HCT116 (cell line): ENCODE results near the gene OBSCN. TPM values are rescaled to one million over a fixed set of nuclear protein-coding genes. Genes with fewer than 3 reads are reported as not detected.

Experiments
- ATAC-seq: fragments of 200-7000 bp; cut with Tn5 transposase; 2 replicates; pipeline ENCODE4 v1.9.1; 2020; ENCODE audit warnings: mild to moderate bottlenecking, moderate library complexity
- BruUV-seq: library from RNA; stranded (reverse); fragments of 400-500 nt; replicated peaks from 2 replicates; lab custom pipeline; 2021; lab: Mats Ljungman, UMichigan
- CTCF ChIA-PET: fragments of 300-600 bp; sonication (Branson Sonifier 250); formaldehyde crosslinking; loops from one replicate; lab custom pipeline; 2021; ENCODE audit warnings: antibody characterized with exemption; lab: Charles Lee
- POLR2A ChIA-PET: fragments of 300-600, 350-600 bp; sonication (Branson Sonifier 250); formaldehyde crosslinking; loops from one replicate; lab custom pipeline; 2021; ENCODE audit warnings: antibody characterized with exemption; lab: Charles Lee
- RAD21 ChIA-PET, 2 experiments: fragments of 300-600 bp; sonication (Branson Sonifier 250); formaldehyde crosslinking; loops; one replicate each; lab custom pipeline; 2023; ENCODE audit warnings: low total read pairs in 2 of 2; ENCODE audit not compliant: uncharacterized antibody in 2 of 2, unreplicated experiment in 2 of 2, low non-redundant PET in 1 of 2; lab: Charles Lee
- DNase-seq: peaks from one replicate; pipeline ENCODE4 v3.0.0-alpha.2; 2010; ENCODE audit warnings: low read depth, low spot score
- H2AFZ ChIP-seq: fragments of 200-600 bp; shearing (Covaris generic), sonication (generic); 2 replicates; pipeline ENCODE4 v1.6.1; 2017; ENCODE audit warnings: low read depth, mixed run types, mixed read lengths, antibody characterized with exemption, low read length; ENCODE audit not compliant: poor library complexity, severe bottlenecking
- H3K27ac ChIP-seq: 2 replicates; pipeline ENCODE4 v1.5.1; 2012; ENCODE audit warnings: low read depth, low read length
- H3K27me3 ChIP-seq: fragments of 200-600 bp; sonication (generic); 2 replicates; pipeline ENCODE4 v1.6.1; 2016; ENCODE audit warnings: mixed run types, low read length, mixed read lengths; ENCODE audit not compliant: insufficient read depth
- H3K36me3 ChIP-seq, 2 experiments: fragments of 200-500 bp in 1 of 2; fragments of 200-600 bp in 1 of 2; sonication (Bioruptor generic) in 1 of 2; sonication (generic) in 1 of 2; 2 replicates each; pipeline versions ENCODE4 v1.5.1 to v1.6.1; 2014 to 2016; ENCODE audit warnings: low read length in 2 of 2, inconsistent platforms in 1 of 2, mixed read lengths in 1 of 2, mixed run types in 1 of 2; ENCODE audit not compliant: insufficient read depth in 2 of 2, control insufficient read depth in 1 of 2
- H3K4me1 ChIP-seq, 2 experiments: fragments of 200-600 bp in 1 of 2; sonication (generic) in 1 of 2; 2 replicates each; pipeline versions ENCODE4 v1.5.1 to v1.6.1; 2012 to 2017; ENCODE audit warnings: low read length in 2 of 2, inconsistent platforms in 1 of 2, mild to moderate bottlenecking in 1 of 2, mixed read lengths in 1 of 2, mixed run types in 1 of 2, moderate library complexity in 1 of 2; ENCODE audit not compliant: insufficient read depth in 2 of 2, control insufficient read depth in 1 of 2
- H3K4me2 ChIP-seq: fragments of 200-600 bp; sonication (generic); 2 replicates; pipeline ENCODE4 v1.6.1; 2017; ENCODE audit warnings: mixed run types, low read length, mixed read lengths
- H3K4me3 ChIP-seq, 2 experiments: fragments of 200-600 bp in 1 of 2; sonication (generic) in 1 of 2; replicated peaks in 1 of 2; 2 replicates each; pipeline ENCODE4 v1.5.1; 2011 to 2016; ENCODE audit warnings: low read length in 2 of 2, control low read depth in 1 of 2, low read depth in 1 of 2, mild to moderate bottlenecking in 1 of 2, mixed read lengths in 1 of 2, mixed run types in 1 of 2
- H3K79me2 ChIP-seq: fragments of 200-600 bp; sonication (generic); 2 replicates; pipeline ENCODE4 v1.6.1; 2017; ENCODE audit warnings: mild to moderate bottlenecking, mixed run types, low read length, moderate library complexity, mixed read lengths; ENCODE audit not compliant: insufficient read depth
- H3K9ac ChIP-seq: fragments of 200-600 bp; sonication (generic); 2 replicates; pipeline ENCODE4 v1.6.1; 2016; ENCODE audit warnings: low read length, mixed read lengths
- H3K9me2 ChIP-seq: fragments of 200-600 bp; sonication (generic), shearing (Covaris generic); 2 replicates; pipeline ENCODE4 v1.6.1; 2017; ENCODE audit warnings: mixed run types, mild to moderate bottlenecking, moderate library complexity; ENCODE audit not compliant: insufficient read depth
- H3K9me3 ChIP-seq, 2 experiments: fragments of 200-500 bp in 1 of 2; fragments of 200-600 bp in 1 of 2; sonication (Bioruptor generic) in 1 of 2; sonication (generic) in 1 of 2; 2 replicates each; pipeline ENCODE4 v1.6.1; 2014 to 2017; ENCODE audit warnings: low read length in 2 of 2, mixed read lengths in 2 of 2, inconsistent platforms in 1 of 2, low read depth in 1 of 2, mild to moderate bottlenecking in 1 of 2, mixed run types in 1 of 2, moderate library complexity in 1 of 2; ENCODE audit not compliant: control insufficient read depth in 1 of 2, insufficient read depth in 1 of 2
- H4K20me1 ChIP-seq: fragments of 200-600 bp; sonication (generic), shearing (Covaris generic); 2 replicates; pipeline ENCODE4 v1.6.1; 2017; ENCODE audit warnings: mixed run types, mild to moderate bottlenecking, moderate library complexity; ENCODE audit not compliant: insufficient read depth
- CBX3 ChIP-seq: IDR thresholded peaks from 2 replicates; pipeline ENCODE4 v1.6.1; 2012; ENCODE audit warnings: low read depth
- CEBPB ChIP-seq: IDR thresholded peaks from 2 replicates; pipeline ENCODE4 v1.6.1; 2012; ENCODE audit warnings: low read depth
- CTCF ChIP-seq, 3 experiments: fragments of 200-600 bp in 1 of 3; sonication (generic) in 1 of 3; IDR thresholded peaks in 2 of 3; conservative IDR thresholded peaks in 1 of 3; 2 replicates each; pipeline ENCODE4 v1.5.1; 2012 to 2017; ENCODE audit warnings: low read depth in 2 of 3, low read length in 2 of 3, antibody characterized with exemption in 1 of 3, borderline replicate concordance in 1 of 3, control low read depth in 1 of 3, mild to moderate bottlenecking in 1 of 3, mixed read lengths in 1 of 3, mixed run types in 1 of 3, moderate library complexity in 1 of 3; ENCODE audit not compliant: insufficient read depth in 1 of 3
- EGR1 ChIP-seq: IDR thresholded peaks from 2 replicates; pipeline ENCODE4 v1.6.1; 2012; ENCODE audit warnings: low read depth
- EZH2 ChIP-seq: fragments of 200-600 bp; sonication (generic); IDR thresholded peaks from 2 replicates; pipeline ENCODE4 v1.6.1; 2017; ENCODE audit warnings: antibody characterized with exemption, mixed run types
- EZH2phosphoT487 ChIP-seq: fragments of 200-600 bp; IDR thresholded peaks from 2 replicates; pipeline ENCODE4 v1.6.1; 2018; ENCODE audit warnings: antibody characterized with exemption, borderline replicate concordance
- FOSL1 ChIP-seq: IDR thresholded peaks from 2 replicates; pipeline ENCODE4 v1.6.1; 2012; ENCODE audit warnings: low read depth
- JUND ChIP-seq: IDR thresholded peaks from 2 replicates; pipeline ENCODE4 v1.6.1; 2012
- POLR2AphosphoS5 ChIP-seq: IDR thresholded peaks from 2 replicates; pipeline ENCODE4 v1.6.1; 2011; ENCODE audit warnings: mild to moderate bottlenecking, low read depth, low read length, moderate library complexity
- RAD21 ChIP-seq: IDR thresholded peaks from 2 replicates; pipeline ENCODE4 v1.6.1; 2012; ENCODE audit warnings: low read depth, mild to moderate bottlenecking
- SIN3A ChIP-seq: IDR thresholded peaks from 2 replicates; pipeline ENCODE4 v1.6.1; 2012; ENCODE audit warnings: low read depth
- SP1 ChIP-seq: IDR thresholded peaks from 2 replicates; pipeline ENCODE4 v1.6.1; 2012; ENCODE audit warnings: low read depth
- TCF7L2 ChIP-seq: IDR thresholded peaks from 2 replicates; pipeline ENCODE4 v1.7.0; 2011; ENCODE audit warnings: borderline replicate concordance, inconsistent platforms; ENCODE audit not compliant: insufficient read depth, insufficient read length; ENCODE audit errors: extremely low read depth
- ZFX ChIP-seq: fragments of 450-650 bp; IDR thresholded peaks from 2 replicates; pipeline ENCODE4 v1.6.1; 2017
- ZNF274 ChIP-seq: fragments of 200-500 bp; sonication (Bioruptor generic); IDR thresholded peaks from 2 replicates; pipeline ENCODE4 v1.6.1; 2014; ENCODE audit warnings: mild to moderate bottlenecking, low read depth, low read length, inconsistent platforms
- intact Hi-C: fragments of 100-400 bp; cut with micrococcal nuclease; formaldehyde crosslinking; loops from 2 replicates; pipeline ENCODE4 v1.10.0; 2022
- total RNA-seq: library from RNA; stranded (reverse); gene quantifications from one replicate; pipeline ENCODE4 v1.2.1, GENCODE V29; 2021; ENCODE audit not compliant: unreplicated experiment
- TF ChIP-seq, protein P1 (sequence below): IDR thresholded peaks from 2 replicates; pipeline ENCODE4 v1.6.1; 2012
- TF ChIP-seq, protein P2 (sequence below): IDR thresholded peaks from 2 replicates; pipeline ENCODE4 v1.6.1; 2012; ENCODE audit warnings: low read depth

OBSCN gene
- total RNA-seq, 1 experiment from 2014 or later = 16.6 TPM

GRCh38 chr1:228295201-228295600 is 87.4 kb downstream of the OBSCN start:
- no TSS peak for BruUV-seq
- peaks cover 7% of the 10 kb centered on the region in 2 experiments; a peak in 3 of 4 replicates for H3K9me3 ChIP-seq
- RAD21 ChIA-PET = no interaction called here
- H3K4me3 ChIP-seq = no peak overlapping the region
- TF ChIP-seq TCF7L2 (no peak), CBX3 (no peak), FOSL1 (no peak), JUND (no peak), SIN3A (no peak), ZNF274 (no peak), POLR2AphosphoS5 (no peak), ZFX (no peak), EZH2 (no peak), CEBPB (no peak), SP1 (no peak), RAD21 (no peak), EZH2phosphoT487 (no peak), EGR1 (no peak), CTCF (IDR thresholded peaks at IDR 0.05 in 2 of 3, conservative IDR thresholded peaks at IDR 0.05 in 1 of 3; ENCODE audit: borderline replicate concordance in 1 of 3, insufficient read depth in 1 of 3, low read depth in 2 of 3, low read length in 2 of 3) (no peak)
- TF ChIP-seq, protein P1, sequence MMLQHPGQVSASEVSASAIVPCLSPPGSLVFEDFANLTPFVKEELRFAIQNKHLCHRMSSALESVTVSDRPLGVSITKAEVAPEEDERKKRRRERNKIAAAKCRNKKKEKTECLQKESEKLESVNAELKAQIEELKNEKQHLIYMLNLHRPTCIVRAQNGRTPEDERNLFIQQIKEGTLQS = no peak
- TF ChIP-seq, protein P2, sequence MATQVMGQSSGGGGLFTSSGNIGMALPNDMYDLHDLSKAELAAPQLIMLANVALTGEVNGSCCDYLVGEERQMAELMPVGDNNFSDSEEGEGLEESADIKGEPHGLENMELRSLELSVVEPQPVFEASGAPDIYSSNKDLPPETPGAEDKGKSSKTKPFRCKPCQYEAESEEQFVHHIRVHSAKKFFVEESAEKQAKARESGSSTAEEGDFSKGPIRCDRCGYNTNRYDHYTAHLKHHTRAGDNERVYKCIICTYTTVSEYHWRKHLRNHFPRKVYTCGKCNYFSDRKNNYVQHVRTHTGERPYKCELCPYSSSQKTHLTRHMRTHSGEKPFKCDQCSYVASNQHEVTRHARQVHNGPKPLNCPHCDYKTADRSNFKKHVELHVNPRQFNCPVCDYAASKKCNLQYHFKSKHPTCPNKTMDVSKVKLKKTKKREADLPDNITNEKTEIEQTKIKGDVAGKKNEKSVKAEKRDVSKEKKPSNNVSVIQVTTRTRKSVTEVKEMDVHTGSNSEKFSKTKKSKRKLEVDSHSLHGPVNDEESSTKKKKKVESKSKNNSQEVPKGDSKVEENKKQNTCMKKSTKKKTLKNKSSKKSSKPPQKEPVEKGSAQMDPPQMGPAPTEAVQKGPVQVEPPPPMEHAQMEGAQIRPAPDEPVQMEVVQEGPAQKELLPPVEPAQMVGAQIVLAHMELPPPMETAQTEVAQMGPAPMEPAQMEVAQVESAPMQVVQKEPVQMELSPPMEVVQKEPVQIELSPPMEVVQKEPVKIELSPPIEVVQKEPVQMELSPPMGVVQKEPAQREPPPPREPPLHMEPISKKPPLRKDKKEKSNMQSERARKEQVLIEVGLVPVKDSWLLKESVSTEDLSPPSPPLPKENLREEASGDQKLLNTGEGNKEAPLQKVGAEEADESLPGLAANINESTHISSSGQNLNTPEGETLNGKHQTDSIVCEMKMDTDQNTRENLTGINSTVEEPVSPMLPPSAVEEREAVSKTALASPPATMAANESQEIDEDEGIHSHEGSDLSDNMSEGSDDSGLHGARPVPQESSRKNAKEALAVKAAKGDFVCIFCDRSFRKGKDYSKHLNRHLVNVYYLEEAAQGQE = no peak
- TF ChIP-seq, all 23 proteins: peak for 0
- H2AFZ ChIP-seq = no peak overlapping the region
- no peak overlapping the region for H3K9ac ChIP-seq
- intact Hi-C loops = no loop called here
- CTCF ChIA-PET = no interaction called here
- POLR2A ChIA-PET = no interaction called here
- no peak overlapping the region for H3K4me2 ChIP-seq
- no peaks in the 10 kb centered on the region for H3K36me3 ChIP-seq
- ATAC-seq (no peak), DNase-seq (no peak)
- no peak overlapping the region for H3K27ac ChIP-seq
- no peaks in the 10 kb centered on the region for H3K79me2 ChIP-seq
- H3K9me2 ChIP-seq = no peaks in the 10 kb centered on the region
- no peaks in the 10 kb centered on the region for H3K27me3 ChIP-seq
- no peaks in the 10 kb centered on the region for H3K4me1 ChIP-seq
- H4K20me1 ChIP-seq = no peaks in the 10 kb centered on the region
